Activated B cell treated with CpG ODN at 0.5 μM for 24 hours (primary cell): ENCODE measurements around the gene TLE3. TPM values are rescaled to one million over a fixed set of nuclear protein-coding genes. Genes with fewer than 3 reads are reported as not detected.
A peak's percentile ranks its signal among the peaks of the same experiment; 100 is the strongest.

Experiments
- ATAC-seq: fragments of 200-7000 bp; cut with Tn5 transposase; one replicate; pipeline ENCODE4 v1.10.0; 2021; ENCODE audit warnings: low read depth, mild to moderate bottlenecking, moderate library complexity
- CTCF ChIA-PET: fragments of 350-600 bp; sonication (Branson Sonifier 250); formaldehyde crosslinking; loops from one replicate; lab custom pipeline; 2021; ENCODE audit warnings: antibody characterized with exemption; lab: Charles Lee
- POLR2A ChIA-PET: fragments of 350-600 bp; sonication (Branson Sonifier 250); formaldehyde crosslinking; loops from one replicate; lab custom pipeline; 2021; ENCODE audit warnings: antibody characterized with exemption; lab: Charles Lee
- DNase-seq: peaks from one replicate; pipeline ENCODE4 v3.0.0; 2022
- H3K27ac Mint-ChIP-seq: one replicate; pipeline ENCODE4 v1.8.0; 2020; ENCODE audit warnings: mixed read lengths
- H3K27me3 Mint-ChIP-seq: one replicate; pipeline ENCODE4 v1.8.0; 2021; ENCODE audit warnings: mixed read lengths
- H3K36me3 Mint-ChIP-seq: one replicate; pipeline ENCODE4 v1.8.0; 2021; ENCODE audit warnings: low read depth, mixed read lengths
- H3K4me1 Mint-ChIP-seq: one replicate; pipeline ENCODE4 v1.8.0; 2021; ENCODE audit warnings: mixed read lengths
- H3K4me3 Mint-ChIP-seq: one replicate; pipeline ENCODE4 v1.8.0; 2020; ENCODE audit warnings: mild to moderate bottlenecking, mixed read lengths
- H3K9me3 Mint-ChIP-seq: one replicate; pipeline ENCODE4 v1.8.0; 2020; ENCODE audit warnings: mixed read lengths
- CTCF ChIP-seq: fragments of 200-600 bp; IDR thresholded peaks from one replicate; pipeline ENCODE4 v1.8.0; 2022; ENCODE audit warnings: antibody characterized with exemption, mild to moderate bottlenecking
- intact Hi-C: fragments of 100-400 bp; cut with micrococcal nuclease; formaldehyde crosslinking; loops from one replicate; pipeline ENCODE4 v1.15.1; 2024
- total RNA-seq: library from RNA; stranded (reverse); gene quantifications from 2 replicates; pipeline ENCODE4 v1.2.3, GENCODE V29; 2022

The TLE3 gene
- total RNA-seq, 1 donor from 2014 or later: 110 TPM

- ChIA-PET CTCF (interaction anchor here (0.9 to 3.1 kb wide), 2 partner anchors 9 to 55 kb away, joined by 3 to 9 read pairs; no protein-coding TSS in a partner anchor), POLR2A (interaction anchor here (0.7 to 3.5 kb wide), 17 partner anchors 12 to 287 kb away, joined by 3 to 22 read pairs (median 5); partner anchors contain the start of gene TLE3)
- DNase-seq: peak; percentile 50
- H3K4me3 Mint-ChIP-seq: peak overlapping the region; percentile 62
- ATAC-seq: peak; percentile 82
- no peak for TF ChIP-seq CTCF
- peak overlapping the region; percentile 82 for H3K27ac Mint-ChIP-seq
- intact Hi-C loops: loop anchor here (1.0 to 5.0 kb wide), 9 partner anchors 12 to 452 kb away; partner anchors contain the start of gene TLE3
- H3K36me3 Mint-ChIP-seq: no peaks in the 10 kb centered on the region
- H3K9me3 Mint-ChIP-seq: no peaks in the 10 kb centered on the region
- H3K27me3 Mint-ChIP-seq: no peaks in the 10 kb centered on the region
- H3K4me1 Mint-ChIP-seq: peaks cover 65% of the 10 kb centered on the region
Measured at GRCh38 chr15:70035719-70036077, 62.0 kb downstream of the TLE3 start.

GRCh38 chr15:70035051-70035718, 62.5 kb downstream of the TLE3 start:
- no peak for TF ChIP-seq CTCF
- no peaks in the 10 kb centered on the region for H3K9me3 Mint-ChIP-seq
- CTCF ChIA-PET: interaction anchor here (0.9 to 3.1 kb wide), 2 partner anchors 10 to 55 kb away, joined by 3 to 9 read pairs; no protein-coding TSS in a partner anchor
- peak overlapping the region; percentile 62 for H3K4me3 Mint-ChIP-seq
- ATAC-seq (no peak), DNase-seq (no peak)
- intact Hi-C loops: loop anchor here (1.0 to 5.0 kb wide), 7 partner anchors 12 to 452 kb away; no protein-coding TSS in a partner anchor
- POLR2A ChIA-PET: interaction anchor here (0.5 to 3.5 kb wide), 16 partner anchors 11 to 685 kb away, joined by 3 to 22 read pairs (median 5); partner anchors contain the start of gene TLE3
- peak overlapping the region; percentile 82 for H3K27ac Mint-ChIP-seq
- H3K4me1 Mint-ChIP-seq: peaks cover 60% of the 10 kb centered on the region
- no peaks in the 10 kb centered on the region for H3K27me3 Mint-ChIP-seq
- H3K36me3 Mint-ChIP-seq: no peaks in the 10 kb centered on the region

- peaks cover 56% of the 10 kb centered on the region for H3K4me1 Mint-ChIP-seq
- CTCF ChIA-PET: interaction anchor here (3.1 kb wide), 1 partner anchor 54 kb away, joined by 9 read pairs; no protein-coding TSS in a partner anchor
- no peaks in the 10 kb centered on the region for H3K36me3 Mint-ChIP-seq
- intact Hi-C loops: no loop called here
- H3K27ac Mint-ChIP-seq: no peak overlapping the region
- TF ChIP-seq CTCF: no peak
- H3K4me3 Mint-ChIP-seq: peak overlapping the region; percentile 44
- ATAC-seq (no peak), DNase-seq (no peak)
- H3K9me3 Mint-ChIP-seq: no peaks in the 10 kb centered on the region
- POLR2A ChIA-PET: interaction anchor here (0.5 to 3.5 kb wide), 5 partner anchors 11 to 685 kb away, joined by 3 to 22 read pairs (median 3); no protein-coding TSS in a partner anchor
- no peaks in the 10 kb centered on the region for H3K27me3 Mint-ChIP-seq
Measured at GRCh38 chr15:70034596-70034995, 63.1 kb downstream of the TLE3 start.

- DNase-seq (no peak), ATAC-seq (no peak)
- no peaks in the 10 kb centered on the region for H3K27me3 Mint-ChIP-seq
- no peaks in the 10 kb centered on the region for H3K9me3 Mint-ChIP-seq
- ChIA-PET POLR2A (interaction anchor here (0.7 to 3.5 kb wide), 3 partner anchors 10 to 41 kb away, joined by 3 to 22 read pairs (median 3); no protein-coding TSS in a partner anchor), CTCF (interaction anchor here (3.1 kb wide), 1 partner anchor 54 kb away, joined by 9 read pairs; no protein-coding TSS in a partner anchor)
- H3K27ac Mint-ChIP-seq: no peak overlapping the region
- H3K4me3 Mint-ChIP-seq: no peak overlapping the region
- H3K36me3 Mint-ChIP-seq: no peaks in the 10 kb centered on the region
- no peak for TF ChIP-seq CTCF
- H3K4me1 Mint-ChIP-seq: peaks cover 55% of the 10 kb centered on the region
- intact Hi-C loops: no loop called here
Measured at GRCh38 chr15:70034141-70034540, 63.6 kb downstream of the TLE3 start.
